Cerebellar cortex (tissue), 1 donor: Measurements from ENCODE around the gene OTOS.

Source experiments
- DNase-seq: peaks from one replicate; pipeline ENCODE4 v3.0.0-alpha.2; 2015; ENCODE audit warnings: low spot score

Gene OTOS

DNA sequence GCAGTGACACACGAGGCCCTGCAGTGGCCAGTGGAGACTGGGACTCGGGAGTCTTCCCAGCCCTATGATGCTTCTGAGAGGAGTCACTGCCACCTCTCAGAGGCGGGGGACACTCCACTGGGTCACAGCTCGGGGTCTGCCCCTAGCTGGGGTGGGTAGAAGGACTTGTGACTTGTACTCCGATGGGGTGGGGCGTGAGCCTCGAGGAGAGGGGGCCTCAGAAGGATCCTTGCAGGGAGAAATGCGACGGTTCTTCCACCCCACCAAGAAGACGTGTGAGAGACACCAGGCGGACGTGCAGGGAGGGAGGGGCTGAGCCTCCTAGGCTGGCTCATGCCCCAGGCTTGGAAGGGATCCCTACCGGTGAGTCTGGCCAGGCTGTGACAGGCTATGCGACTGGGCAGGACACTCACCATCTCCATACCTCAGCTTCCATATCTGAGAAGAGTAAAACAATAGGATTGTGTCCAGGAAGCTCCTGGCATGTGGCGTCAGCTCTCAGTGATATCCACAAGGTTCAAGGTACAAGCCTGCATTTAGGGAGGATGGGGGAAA is 11.1 kb upstream of the OTOS start:
- peak; percentile 70 for DNase-seq

DNA sequence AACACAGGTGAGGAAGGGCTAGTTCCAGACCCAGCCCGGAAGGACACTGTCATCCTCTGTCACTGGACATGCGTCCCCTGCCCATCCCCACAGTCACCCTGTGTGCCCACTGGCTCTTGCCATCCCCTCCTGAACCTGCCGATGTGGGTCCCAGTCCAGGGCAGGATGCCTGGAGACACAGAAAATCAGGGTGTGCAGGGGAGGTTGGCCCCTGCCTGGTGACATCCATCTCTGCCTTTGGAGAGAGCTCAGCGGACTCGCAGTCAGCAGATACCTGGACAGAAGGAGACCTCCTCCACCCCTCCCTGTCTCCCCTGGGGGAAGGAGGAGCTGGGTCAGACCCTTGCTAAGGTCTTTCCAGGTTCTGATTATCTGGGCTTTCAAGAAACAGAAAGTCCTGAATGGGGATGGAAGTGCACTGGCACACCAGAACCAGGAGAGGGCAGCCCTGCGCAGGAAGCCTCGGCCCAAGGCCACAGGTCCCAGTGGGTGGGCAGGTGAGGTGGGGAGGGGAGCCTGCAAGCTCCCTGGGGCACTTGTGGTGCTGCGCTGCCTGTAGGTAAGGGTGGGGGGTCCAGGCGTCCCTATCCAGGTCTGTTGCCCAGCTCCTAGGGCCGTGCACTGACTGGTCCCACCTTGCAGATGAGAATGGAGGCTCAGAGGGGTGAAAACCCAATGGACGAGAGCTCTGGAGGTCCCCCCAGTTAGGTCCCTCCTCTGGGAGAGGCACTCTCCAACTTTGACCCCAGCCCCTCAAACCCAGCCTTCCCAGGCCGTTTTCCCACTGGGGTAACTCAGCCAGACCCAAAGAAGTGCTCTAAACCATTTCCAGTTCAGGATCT is 9.7 kb upstream of the OTOS start:
- peak; percentile 57 for DNase-seq

DNA sequence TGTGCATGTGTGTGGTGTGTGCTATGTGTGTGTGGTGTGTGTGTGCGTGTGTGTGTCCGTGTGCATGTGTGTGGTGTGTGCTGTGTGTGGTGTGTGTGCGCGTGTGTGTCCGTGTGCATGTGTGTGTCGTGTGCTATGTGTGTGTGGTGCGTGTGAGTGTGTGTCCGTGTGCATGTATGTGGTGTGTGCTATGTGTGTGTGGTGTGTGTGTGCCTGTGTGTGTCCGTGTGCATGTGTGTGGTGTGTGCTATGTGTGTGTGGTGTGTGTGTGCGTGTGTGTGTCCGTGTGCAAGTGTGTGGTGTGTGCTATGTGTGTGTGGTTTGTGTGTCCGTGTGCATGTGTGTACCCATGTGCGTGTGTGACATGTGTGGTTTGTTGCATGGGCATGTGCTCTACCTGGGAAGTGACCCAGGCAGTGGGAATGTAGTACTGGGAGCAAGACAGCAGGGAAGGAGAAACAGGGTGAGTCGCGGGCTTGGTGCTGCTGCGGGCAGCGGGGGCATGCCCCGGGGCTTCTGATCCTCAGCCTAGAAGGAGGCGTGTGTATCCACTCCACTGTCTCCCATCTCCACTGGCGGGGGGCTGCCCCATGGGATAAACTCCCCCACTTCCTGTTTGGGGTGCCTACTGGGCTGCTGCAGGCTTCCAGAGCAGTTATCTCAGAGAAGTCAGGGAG is 7.6 kb upstream of the OTOS start:
- DNase-seq, result no peak

- DNase-seq, result no peak
Observed at GRCh38 chr2:240147382-240147781, 6.9 kb upstream of the OTOS start.

DNA sequence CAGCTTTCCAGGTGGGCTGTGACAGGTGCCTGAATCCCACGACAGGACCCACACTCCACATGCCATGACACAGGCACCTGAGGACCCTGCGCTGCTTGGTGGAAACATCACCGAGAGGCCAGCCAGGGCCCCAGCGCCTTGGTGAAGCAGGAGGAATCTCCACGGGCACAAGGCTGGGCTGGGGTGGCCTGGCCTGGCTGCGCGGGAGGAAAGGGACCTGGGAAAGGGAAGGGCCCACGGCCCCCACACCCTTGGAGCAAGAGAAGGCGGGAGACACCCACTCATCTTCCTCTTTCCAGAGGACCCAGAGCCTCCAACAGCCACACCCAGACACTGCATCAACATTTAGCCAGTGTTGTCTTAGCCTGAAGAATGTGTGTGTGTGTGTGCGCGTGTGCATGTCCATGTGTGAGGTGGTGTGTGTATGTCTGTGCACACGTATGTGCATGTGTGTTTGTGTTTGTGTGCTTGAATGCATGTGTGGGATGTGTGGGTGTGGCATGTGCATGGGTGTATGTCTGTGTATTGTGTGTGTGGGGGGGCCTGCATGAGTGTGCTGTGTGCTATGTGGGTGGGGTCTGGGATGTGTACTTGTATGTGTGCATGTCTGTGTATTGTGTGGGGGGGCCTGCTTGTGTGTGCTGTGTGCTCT is 6.3 kb upstream of the OTOS start:
- no peak for DNase-seq

- DNase-seq, result peak; percentile 68
Observed at GRCh38 chr2:240146141-240146561, 5.7 kb upstream of the OTOS start.

DNA sequence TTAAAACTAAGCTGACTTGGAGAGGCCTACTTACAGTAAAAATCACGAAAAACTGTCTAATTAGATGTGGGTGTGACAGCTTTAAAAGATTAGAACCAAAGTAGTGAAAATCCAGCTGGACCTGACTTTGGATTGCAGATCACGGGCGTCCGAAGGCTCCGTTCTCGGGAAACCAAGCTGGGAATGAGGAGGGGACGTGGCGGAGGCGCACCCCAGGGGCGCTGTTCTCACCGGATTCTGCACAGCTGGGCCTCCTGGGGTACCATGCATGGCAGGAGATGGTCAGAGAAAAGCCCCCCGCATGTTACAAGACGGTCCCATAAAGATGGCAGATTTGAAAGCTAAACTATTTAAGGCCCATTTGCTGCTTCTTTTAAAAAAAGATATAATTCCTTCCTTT is 5.0 kb upstream of the OTOS start:
- DNase-seq, result no peak

DNA sequence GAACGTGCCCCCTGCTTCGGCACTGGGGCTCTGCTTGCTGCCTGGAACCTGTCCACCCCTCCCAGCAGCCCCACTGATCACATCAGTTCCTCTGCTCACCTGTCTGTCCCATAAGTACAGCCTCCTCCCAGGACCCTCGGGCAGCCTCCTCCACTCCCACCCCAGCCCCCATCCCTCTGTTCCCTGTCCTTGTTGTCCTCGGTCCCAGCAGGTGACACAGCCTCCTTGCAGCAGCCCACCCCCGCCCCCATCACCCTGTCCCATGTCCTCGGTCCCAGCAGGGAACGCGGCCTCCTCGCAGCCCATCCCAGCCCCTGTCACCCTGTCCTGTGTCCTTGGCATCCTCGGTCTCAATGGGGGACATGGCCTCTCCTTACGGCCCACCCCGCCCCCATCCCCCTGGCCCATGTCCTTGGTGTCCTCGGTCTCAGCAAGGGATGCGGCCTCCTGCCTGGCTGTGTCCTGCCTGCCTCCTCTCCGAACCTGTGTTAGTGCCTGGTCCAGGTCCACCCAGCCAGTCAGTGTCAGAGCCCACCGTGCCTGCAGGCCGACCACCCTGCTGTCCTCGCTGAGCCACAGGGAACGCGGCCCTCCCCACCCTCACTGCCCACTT is 4.3 kb upstream of the OTOS start:
- DNase-seq, result no peak

DNA sequence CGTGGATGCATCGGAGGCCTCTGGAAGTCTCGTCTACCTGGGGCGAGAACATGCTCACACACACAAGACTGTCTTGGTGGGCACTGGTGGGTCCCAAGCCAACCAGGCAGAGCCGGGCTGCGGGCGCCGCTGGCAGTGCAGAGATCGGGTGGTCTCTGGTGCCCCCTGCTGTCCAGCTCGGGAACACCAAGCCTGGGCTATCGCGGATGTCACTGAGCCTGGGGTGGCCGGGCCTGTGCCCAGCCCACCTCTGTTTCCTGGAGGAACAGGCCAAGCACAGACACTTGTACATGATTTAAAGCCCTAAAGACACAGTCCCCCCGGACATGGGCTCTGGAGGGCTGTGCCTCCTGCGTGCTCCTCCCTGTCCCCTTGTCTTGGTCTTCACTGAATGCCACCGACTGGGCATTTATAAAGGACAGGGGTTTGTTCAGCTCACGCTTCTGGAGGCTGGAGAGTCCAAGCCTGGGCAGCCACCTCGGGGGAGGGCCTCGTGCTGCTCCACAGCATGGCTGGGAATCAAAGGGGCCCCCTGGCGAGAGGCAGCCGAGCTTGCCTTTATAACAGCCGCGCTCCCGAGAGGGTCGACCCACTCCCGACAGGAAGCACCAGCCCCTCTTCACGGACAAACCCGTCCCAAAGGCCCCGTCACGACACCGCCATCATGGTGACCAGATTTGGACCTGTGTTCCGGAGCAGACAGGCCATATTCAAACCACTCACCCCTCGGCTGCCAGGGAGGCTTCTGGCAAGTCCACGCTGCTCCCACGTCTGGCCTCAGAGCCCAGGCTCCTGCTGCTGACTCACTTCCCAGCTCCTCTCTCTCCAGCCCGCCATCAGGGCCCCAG is 3.6 kb upstream of the OTOS start:
- peak; percentile 67 for DNase-seq

DNA sequence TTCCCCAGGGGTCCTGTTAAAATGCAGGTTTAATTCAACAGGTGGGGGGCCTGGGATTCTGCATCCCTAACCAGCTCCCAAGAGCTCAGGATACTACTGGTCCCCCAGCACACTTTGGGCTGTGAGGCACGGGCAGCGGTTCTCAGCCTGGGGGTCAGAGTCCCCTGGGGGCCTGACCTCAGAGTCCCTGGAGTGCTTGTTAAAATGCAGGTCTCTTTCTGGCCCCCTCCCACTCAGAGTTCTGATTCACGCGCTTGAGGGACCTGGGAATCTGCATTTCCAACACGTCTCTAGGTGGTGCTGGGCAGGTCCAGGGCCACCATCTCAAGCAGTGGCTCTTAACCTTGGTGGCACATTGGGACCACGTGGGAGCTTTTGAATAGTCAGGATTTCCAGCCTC is 2.8 kb upstream of the OTOS start:
- DNase-seq, result no peak

GRCh38 chr2:240142859-240143258 is 2.4 kb upstream of the OTOS start:
- no peak for DNase-seq

DNA sequence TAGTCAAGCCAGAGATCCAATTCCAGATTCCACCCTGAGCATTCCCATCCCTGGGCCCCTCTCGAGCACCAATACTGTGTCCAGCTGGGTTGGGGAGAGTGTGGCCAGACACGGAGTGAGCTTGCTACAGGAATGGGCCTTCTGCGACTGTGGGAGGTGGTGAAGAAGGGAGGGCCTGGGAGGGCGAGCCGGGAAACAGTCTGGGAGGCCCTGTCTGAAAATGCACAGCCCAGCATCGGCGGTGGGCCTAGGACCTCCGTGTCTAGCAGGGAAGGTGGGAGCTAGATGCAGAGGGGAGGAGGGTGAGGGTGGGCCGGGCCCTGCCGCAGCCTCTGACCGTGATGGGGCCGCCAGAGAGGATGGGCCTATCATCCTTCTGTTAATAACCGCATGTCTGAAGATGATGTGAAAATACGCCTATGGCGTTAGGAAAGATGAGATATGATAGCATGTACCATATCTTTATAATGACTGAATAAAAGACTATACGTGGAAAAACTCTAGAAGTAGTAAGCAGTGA is 1.9 kb upstream of the OTOS start:
- no peak for DNase-seq

DNA sequence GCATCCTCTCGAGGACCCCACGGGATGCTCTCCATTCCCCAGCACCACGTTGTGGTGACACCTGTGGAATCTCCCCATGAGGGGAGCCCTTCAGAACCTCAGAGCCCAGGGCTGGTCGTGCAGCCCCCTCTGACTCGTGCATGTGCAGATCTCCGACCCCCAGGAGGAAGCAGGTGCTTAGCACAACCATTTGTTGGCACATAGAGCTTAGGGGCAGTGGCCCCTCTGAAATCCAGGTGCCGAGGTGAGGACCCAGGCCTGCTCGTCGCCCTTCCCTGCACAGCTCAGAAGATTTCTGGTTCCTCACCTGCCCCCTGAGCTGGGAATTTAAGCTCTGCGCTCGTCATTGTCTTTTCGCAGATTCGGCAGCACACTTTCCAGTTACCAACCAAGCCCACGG is 1.3 kb upstream of the OTOS start:
- DNase-seq, result no peak

DNA sequence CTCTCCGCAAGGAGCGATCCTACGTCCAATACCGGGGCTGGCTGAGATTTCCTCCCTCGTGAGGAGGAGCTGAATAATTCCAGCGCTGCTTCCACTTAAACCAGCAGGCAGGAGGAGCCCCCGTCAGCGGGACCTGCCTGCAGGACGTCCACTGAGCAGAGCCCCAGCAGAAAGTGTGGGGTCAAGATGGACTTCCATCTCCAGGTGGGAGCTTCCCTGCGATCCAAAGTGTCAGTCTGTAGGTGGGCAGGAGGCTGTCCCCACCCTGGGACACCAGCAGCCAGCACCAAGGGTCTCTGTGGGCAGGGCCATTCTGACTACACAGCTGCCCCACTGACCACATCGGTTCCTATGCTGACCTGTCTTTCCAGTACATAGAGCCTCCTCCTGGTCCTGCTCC is 462 bp upstream of the OTOS start:
- DNase-seq, result no peak

- DNase-seq, result no peak
Observed at GRCh38 chr2:240139666-240140393, 628 bp downstream of the OTOS start.

DNA sequence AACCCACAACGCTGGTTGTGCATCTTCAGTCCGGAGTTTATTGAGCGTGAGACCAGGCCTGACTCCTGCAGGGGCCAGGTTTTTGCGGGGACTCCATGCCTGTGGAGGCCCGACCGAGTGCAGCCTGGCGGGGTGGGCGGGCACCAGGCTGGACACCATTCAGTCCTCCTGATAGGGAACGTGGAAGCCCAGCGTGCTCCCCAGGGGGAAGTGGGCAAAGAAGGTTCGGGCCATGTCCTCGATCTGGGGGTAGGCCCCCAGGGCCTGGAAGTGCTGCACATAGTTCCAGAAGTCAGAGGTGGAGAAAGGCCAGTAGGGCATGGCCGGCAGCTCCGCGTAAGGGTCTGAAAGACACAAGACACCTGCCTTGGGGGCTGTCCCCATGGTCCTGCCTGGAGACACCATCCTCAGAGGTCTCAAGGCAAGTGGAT is 1.4 kb downstream of the OTOS start:
- no peak for DNase-seq

DNA sequence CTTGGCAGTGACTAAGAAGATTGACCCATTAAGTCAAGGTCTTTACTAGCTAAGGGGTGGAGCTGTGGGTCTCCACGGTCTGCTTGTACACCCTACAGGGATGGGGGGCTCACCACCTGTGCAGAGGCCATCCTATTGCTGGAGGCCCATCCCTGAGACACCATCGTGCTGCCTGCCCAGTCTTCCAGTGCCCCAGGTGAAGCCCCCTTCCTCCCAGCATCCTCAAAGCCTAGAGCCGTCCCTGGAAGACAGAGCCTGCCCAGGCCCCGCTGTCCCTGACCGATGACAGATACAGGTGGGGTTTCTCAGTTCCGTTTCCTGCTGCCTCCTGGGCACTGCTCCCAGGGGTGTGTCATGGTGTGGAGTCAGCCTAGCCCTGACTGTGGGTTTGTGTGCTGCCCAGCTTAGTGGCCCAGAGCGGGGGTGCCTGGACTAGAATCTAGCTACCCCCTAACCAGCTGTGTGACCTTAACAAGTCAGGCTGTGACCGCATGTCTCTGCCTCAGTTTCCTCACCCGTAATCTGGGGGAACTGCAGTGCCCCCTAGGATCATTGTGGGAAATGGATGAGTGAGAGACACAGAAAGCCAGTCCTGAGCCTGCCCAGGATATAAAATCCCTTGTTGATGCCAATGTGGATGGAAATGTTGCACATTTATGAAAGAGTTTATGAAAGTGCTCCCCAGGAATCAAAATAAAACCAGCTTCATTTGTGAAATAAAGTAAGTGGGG is 2.0 kb downstream of the OTOS start:
- DNase-seq, result no peak

DNA sequence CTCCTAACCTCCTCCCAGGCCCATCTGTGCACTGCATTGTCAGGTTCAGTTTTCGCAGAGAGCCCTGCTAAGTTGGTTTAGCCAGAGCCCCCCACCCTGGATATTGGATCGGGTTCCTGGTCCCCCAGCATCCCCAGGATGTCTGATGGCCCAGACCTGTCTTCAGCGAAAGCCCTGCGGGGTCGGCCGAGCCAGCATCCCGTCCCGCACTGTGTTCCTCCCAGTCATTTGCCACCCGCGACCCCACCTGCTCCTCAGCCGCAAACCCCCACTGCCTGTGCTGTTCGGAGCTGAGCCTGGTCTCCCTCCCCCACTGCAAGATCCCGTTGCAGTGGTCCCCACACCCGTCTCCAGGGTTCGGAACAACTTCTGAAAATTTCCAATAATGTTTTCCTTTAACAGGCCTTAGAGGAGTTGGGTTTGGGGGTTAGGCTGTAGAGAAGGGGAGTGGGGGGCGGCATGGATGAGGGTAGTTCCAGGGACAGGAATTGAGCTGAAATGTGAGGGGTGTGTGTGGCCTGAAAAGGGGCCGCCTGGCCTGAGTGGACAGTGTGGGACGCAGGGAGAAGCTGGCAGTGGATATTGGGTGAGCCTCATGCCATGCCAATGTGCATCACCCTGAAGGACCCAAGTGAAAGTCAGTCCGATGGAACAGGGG is 2.7 kb downstream of the OTOS start:
- no peak for DNase-seq

DNA sequence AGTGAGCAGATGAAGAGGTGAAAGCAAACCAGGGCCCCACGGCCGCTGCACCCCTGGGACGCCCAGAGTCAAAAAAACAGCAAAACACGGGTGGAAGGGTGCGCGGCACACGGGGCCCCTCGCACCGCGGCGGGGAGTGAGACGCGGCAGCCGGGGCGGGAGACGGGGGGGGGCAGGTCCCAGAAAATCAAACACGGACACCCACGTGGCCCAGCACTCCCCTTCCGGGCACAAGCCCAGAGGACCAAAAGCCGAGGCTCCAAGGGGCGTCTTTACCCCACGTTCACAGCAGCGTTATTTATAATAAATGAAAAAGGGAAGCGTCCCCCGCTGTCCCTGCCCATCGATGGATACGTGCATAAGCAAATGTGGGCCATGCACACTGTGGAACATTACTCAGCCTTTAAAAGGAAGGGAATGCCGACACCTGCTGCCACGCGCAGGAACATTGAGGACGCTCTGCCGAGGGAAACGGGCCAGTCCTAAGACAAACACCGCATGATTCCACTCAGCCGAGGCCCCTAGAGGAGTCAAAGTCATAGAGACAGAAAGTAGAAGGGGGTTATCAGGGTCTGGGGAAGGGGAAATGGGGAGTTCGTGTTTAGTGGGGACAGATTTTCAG is 3.7 kb downstream of the OTOS start:
- DNase-seq, result no peak
